Measurements from ENCODE around the gene SUFU.

- TF ChIP-seq POLR2A (IDR thresholded peaks at IDR 0.05; ENCODE audit: low read depth, low read length) (no peak; the same call in 1 of the 2 replicates), TAF1 (IDR thresholded peaks at IDR 0.05; ENCODE audit: low read depth, low read length) (no peak), POLR2AphosphoS5 (IDR thresholded peaks at IDR 0.05; ENCODE audit: low read depth, low read length) (no peak)
Measured at GRCh38 chr10:102476466-102477141, 27.2 kb upstream of the SUFU start.

Data from GM12891 (cell line).